Vagina (tissue), 2 donors: ENCODE measurements around the gene PPOX. TPM values are rescaled to one million over a fixed set of nuclear protein-coding genes. Genes with fewer than 3 reads are reported as not detected.

Experiments
- DNase-seq, 2 donors: peaks; one replicate each; pipeline ENCODE4 v3.0.0-alpha.2; 2017; ENCODE audit errors: extremely low spot score in 2 of 2
- H3K27ac ChIP-seq: fragments of 200-600 bp; sonication (generic); one replicate; pipeline ENCODE4 v1.5.1; 2019
- H3K27me3 ChIP-seq: fragments of 200-600 bp; sonication (generic); one replicate; pipeline ENCODE4 v1.5.1; 2019
- H3K36me3 ChIP-seq, 2 donors: fragments of 200-600 bp; sonication (generic); one replicate each; pipeline ENCODE4 v1.5.1; 2017 to 2019
- H3K4me1 ChIP-seq: fragments of 200-600 bp; sonication (generic); one replicate; pipeline ENCODE4 v1.5.1; 2019
- H3K4me3 ChIP-seq, 2 donors: fragments of 200-600 bp; sonication (generic); 1 replicate in 1 of 2; 2 replicates in 1 of 2; pipeline ENCODE4 v1.5.1; 2016 to 2019
- H3K9me3 ChIP-seq: fragments of 200-600 bp; sonication (generic); one replicate; pipeline ENCODE4 v1.5.1; 2019
- POLR2A ChIP-seq, 2 donors: fragments of 450-650 bp; IDR thresholded peaks; one replicate each; pipeline ENCODE4 v1.6.1; 2017; ENCODE audit warnings: antibody characterized with exemption in 2 of 2, mild to moderate bottlenecking in 2 of 2, moderate library complexity in 2 of 2
- POLR2AphosphoS5 ChIP-seq, 2 donors: sonication (generic); formaldehyde crosslinking; IDR thresholded peaks; one replicate each; pipeline ENCODE4 v1.9.0; 2017; ENCODE audit warnings: antibody characterized with exemption in 2 of 2, mild to moderate bottlenecking in 2 of 2, low read depth in 1 of 2; ENCODE audit not compliant: insufficient read depth in 1 of 2
- intact Hi-C: fragments of 100-400 bp; cut with DNase I; formaldehyde crosslinking; loops from one replicate; pipeline ENCODE4 v1.15.1; 2023
- total RNA-seq: library from RNA; depleted of rRNA; stranded (reverse); fragments of >200 nt; gene quantifications from one replicate; pipeline ENCODE4 v1.2.3, GENCODE V29; 2016
- TF ChIP-seq, protein P1 (sequence below), 3 experiments: fragments of 450-650 bp in 2 of 3; fragments of 200-600 bp in 1 of 3; sonication (generic) in 1 of 3; IDR thresholded peaks; one replicate each; pipeline ENCODE4 v1.5.1; 2017 to 2019; ENCODE audit warnings: antibody characterized with exemption in 3 of 3, mild to moderate bottlenecking in 2 of 3, moderate library complexity in 2 of 3

PPOX gene
- total RNA-seq, 1 donor from 2014 or later: 16.7 TPM

DNA sequence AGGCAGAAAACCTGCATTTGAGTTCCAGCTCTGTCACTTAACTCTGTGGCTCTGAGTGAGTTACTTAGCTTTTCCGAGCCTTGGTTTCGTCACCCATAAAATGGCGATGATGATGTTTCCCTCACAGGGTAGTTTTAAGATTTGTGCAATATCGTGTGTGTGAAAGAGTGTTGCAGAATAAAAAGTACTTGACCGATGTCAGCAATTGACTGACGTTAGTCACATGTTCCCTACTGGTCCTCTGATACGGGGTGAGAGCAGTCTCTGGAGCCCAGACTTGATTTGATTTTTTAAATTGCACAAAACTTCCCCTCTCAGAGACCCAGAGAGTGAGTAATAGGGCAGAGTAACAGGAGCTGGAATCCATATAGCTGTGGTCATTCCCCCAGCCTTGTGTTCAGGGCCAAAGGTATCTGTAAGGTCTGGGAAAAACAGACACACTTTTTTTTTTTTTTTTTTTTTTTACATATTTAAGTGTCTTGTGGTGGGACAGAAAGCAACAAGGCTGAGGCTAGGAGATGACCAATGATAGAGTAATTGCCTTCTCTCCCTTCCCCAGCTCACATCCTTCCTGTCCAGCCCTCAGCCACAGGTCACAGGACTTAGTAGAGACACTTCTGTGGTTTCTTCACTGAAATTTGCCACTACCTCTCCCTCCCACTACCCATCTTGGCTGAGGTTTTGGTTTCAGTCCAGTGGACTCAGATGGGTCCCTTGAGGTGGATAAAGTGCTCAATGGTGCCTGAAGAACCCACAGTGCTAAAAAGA is 50.9 kb downstream of the PPOX start:
- no peak for DNase-seq
- Histone ChIP-seq H3K9me3 (no peaks in the 10 kb centered on the region), H3K36me3 (peaks cover 7 to 27% of the 10 kb centered on the region in 2 donors), H3K4me1 (no peaks in the 10 kb centered on the region), H3K27ac (peak overlapping the region; percentile 56), H3K27me3 (no peaks in the 10 kb centered on the region), H3K4me3 (peak overlapping the region in 1 of 2 donors; percentile 15)
- TF ChIP-seq POLR2A (IDR thresholded peaks at IDR 0.05) (no peak), POLR2AphosphoS5 (IDR thresholded peaks at IDR 0.05; ENCODE audit: insufficient read depth in 1 of 2, low read depth in 1 of 2) (no peak)
- TF ChIP-seq, protein P1, sequence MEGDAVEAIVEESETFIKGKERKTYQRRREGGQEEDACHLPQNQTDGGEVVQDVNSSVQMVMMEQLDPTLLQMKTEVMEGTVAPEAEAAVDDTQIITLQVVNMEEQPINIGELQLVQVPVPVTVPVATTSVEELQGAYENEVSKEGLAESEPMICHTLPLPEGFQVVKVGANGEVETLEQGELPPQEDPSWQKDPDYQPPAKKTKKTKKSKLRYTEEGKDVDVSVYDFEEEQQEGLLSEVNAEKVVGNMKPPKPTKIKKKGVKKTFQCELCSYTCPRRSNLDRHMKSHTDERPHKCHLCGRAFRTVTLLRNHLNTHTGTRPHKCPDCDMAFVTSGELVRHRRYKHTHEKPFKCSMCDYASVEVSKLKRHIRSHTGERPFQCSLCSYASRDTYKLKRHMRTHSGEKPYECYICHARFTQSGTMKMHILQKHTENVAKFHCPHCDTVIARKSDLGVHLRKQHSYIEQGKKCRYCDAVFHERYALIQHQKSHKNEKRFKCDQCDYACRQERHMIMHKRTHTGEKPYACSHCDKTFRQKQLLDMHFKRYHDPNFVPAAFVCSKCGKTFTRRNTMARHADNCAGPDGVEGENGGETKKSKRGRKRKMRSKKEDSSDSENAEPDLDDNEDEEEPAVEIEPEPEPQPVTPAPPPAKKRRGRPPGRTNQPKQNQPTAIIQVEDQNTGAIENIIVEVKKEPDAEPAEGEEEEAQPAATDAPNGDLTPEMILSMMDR (IDR thresholded peaks at IDR 0.05): no peak
- intact Hi-C loops: no loop called here

DNA sequence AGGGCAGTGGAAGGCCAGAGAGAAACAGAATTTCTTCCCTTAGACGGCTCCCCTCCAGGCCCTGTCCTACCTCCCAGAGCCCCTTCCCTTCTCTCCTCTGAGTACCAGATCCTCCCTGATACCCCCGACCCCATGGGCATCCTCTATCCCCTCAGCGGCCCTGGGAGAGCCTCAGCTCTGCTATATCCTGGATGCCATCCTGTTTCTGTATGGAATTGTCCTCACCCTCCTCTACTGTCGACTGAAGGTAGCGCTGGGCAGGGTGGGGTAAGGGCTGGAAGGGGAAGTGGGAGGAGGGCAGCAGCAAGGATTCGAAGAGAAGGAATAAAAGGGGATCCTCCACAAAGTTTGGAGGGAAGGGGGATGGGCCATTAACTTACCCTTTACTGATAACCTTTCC is 51.6 kb downstream of the PPOX start:
- H3K4me3 ChIP-seq: no peak overlapping the region
- intact Hi-C loops: no loop called here
- no peak for DNase-seq
- no peaks in the 10 kb centered on the region for H3K27me3 ChIP-seq
- H3K4me1 ChIP-seq: no peaks in the 10 kb centered on the region
- no peak for TF ChIP-seq POLR2A (IDR thresholded peaks at IDR 0.05)
- TF ChIP-seq POLR2AphosphoS5 (IDR thresholded peaks at IDR 0.05; ENCODE audit: insufficient read depth in 1 of 2, low read depth in 1 of 2): no peak
- peak overlapping the region; percentile 56 for H3K27ac ChIP-seq
- peaks cover 7 to 20% of the 10 kb centered on the region in 2 donors for H3K36me3 ChIP-seq
- no peaks in the 10 kb centered on the region for H3K9me3 ChIP-seq

DNA sequence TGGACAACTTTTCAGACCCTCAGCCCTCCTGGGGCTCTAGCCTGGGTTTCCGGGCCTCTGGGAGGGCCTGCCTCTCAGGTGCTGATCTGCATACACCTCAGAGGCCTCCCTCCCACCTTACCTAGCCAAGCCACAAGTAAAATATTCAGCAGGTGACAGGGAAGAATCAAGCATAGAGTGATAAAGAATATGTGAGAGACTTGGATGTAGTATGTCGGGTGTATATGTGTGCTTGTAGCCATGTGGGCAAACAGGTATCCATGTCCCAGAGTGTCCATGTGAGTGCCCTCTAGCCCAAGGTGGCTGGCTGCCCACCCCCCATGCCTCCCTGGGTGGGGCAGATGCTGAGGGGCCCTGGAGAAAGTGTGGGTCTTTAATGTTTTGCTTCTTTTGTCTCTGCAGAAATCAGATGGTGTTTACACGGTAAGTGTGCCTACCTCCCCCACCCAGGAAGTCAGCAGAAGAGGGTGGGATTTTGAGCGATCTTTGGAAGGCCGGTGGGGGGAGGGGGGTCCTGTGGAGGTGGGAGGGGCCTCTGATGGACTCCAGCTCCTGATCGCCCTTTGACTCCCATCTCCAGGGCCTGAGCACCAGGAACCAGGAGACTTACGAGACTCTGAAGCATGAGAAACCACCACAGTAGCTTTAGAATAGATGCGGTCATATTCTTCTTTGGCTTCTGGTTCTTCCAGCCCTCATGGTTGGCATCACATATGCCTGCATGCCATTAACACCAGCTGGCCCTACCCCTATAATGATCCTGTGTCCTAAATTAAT is 52.3 kb downstream of the PPOX start:
- no peaks in the 10 kb centered on the region for H3K4me1 ChIP-seq
- H3K36me3 ChIP-seq: peaks cover under 1 to 13% of the 10 kb centered on the region in 2 donors
- no peak overlapping the region for H3K4me3 ChIP-seq
- intact Hi-C loops: no loop called here
- no peaks in the 10 kb centered on the region for H3K27me3 ChIP-seq
- no peaks in the 10 kb centered on the region for H3K9me3 ChIP-seq
- TF ChIP-seq, protein P1 (IDR thresholded peaks at IDR 0.05): no peak
- TF ChIP-seq POLR2AphosphoS5 (IDR thresholded peaks at IDR 0.05; ENCODE audit: insufficient read depth in 1 of 2, low read depth in 1 of 2): no peak
- TF ChIP-seq POLR2A (IDR thresholded peaks at IDR 0.05): no peak
- no peak for DNase-seq
- H3K27ac ChIP-seq: no peak overlapping the region

DNA sequence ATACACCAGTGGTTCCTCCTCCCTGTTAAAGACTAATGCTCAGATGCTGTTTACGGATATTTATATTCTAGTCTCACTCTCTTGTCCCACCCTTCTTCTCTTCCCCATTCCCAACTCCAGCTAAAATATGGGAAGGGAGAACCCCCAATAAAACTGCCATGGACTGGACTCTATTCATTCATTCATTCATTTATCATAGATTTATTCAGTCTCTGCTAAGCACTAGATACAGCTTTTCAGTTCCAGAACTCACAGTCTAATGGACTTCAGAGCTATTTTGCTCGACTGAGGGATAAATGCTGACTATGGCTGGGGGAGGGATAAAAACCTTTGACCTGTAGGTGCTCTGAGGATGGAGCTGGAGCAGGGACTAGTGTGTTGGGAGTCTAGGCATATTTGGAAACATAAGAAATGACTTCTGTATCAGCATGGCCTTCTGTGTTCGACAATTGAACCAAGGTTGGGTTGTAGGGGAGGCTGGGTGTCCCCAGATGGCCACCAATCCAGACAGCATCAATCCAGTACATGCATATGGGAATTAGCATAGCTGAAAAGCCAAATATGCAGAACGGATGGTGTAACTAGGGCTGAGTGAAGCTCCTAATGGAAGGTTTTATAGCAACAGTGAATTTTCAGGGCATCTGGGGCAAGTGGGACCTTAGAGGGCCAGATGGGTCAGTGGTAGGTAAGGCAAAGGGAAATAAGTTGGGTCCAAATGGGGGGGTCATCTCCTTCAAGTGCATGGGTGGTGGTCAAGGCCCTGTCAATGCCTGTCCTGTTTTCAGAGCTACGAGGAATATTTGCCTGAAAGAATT is 53.1 kb downstream of the PPOX start:
- Histone ChIP-seq H3K4me1 (no peaks in the 10 kb centered on the region), H3K27ac (no peak overlapping the region)
- intact Hi-C loops: no loop called here

More for the DNA sequence above, 53.1 kb downstream of the PPOX start:
- H3K4me3 ChIP-seq: no peak overlapping the region
- no peak for DNase-seq
- peaks cover 0 to 5% of the 10 kb centered on the region in 2 donors for H3K36me3 ChIP-seq
- TF ChIP-seq POLR2AphosphoS5 (IDR thresholded peaks at IDR 0.05; ENCODE audit: insufficient read depth in 1 of 2, low read depth in 1 of 2) (no peak), POLR2A (IDR thresholded peaks at IDR 0.05) (no peak)
- TF ChIP-seq, protein P1 (IDR thresholded peaks at IDR 0.05): no peak
- H3K27me3 ChIP-seq: no peaks in the 10 kb centered on the region
- no peaks in the 10 kb centered on the region for H3K9me3 ChIP-seq
